Measurements from ENCODE around the gene SLC6A5. TPM values are rescaled to one million over a fixed set of nuclear protein-coding genes. Genes with fewer than 3 reads are reported as not detected.

The SLC6A5 gene
- total RNA-seq, 1 donor, result not detected

GRCh38 chr11:20676658-20677057, 77.2 kb downstream of the SLC6A5 start:
- DNase-seq (ENCODE audit: low read depth), result no peak
- TF ChIP-seq CTCF (IDR thresholded peaks at IDR 0.05; ENCODE audit: insufficient read depth, low read depth, low read length), result no peak
- no peak overlapping the region for H3K4me3 ChIP-seq (ENCODE audit: low read depth, low read length)

- no peak for TF ChIP-seq CTCF (IDR thresholded peaks at IDR 0.05; ENCODE audit: insufficient read depth, low read depth, low read length)
- no peak for DNase-seq (ENCODE audit: low read depth)
These were observed 89.4 kb downstream of the SLC6A5 start for GRCh38 chr11:20688761-20689160.

GRCh38 chr11:20707876-20708275, 108.5 kb downstream of the SLC6A5 start:
- no peak for DNase-seq (ENCODE audit: low read depth)
- TF ChIP-seq CTCF (IDR thresholded peaks at IDR 0.05; ENCODE audit: insufficient read depth, low read depth, low read length), result no peak

More at GRCh38 chr11:20688761-20689160, 89.4 kb downstream of the SLC6A5 start:
- no peak overlapping the region for H3K4me3 ChIP-seq (ENCODE audit: low read depth, low read length)

More at GRCh38 chr11:20707876-20708275, 108.5 kb downstream of the SLC6A5 start:
- no peak overlapping the region for H3K4me3 ChIP-seq (ENCODE audit: low read depth, low read length)

Other genes starting within 250 kb of the SLC6A5 start
- 36.3 and 44.8 TPM in 2 replicates for gene HTATIP2, start 235.9 kb upstream of the SLC6A5 start, total RNA-seq
- 13.0 and 15.5 TPM in 2 replicates for gene PRMT3, start 211.9 kb upstream of the SLC6A5 start, total RNA-seq
- gene NELL1, start 70.0 kb downstream of the SLC6A5 start, total RNA-seq, result not detected in 2 replicates

Data from fibroblast of villous mesenchyme (primary cell).